HepG2 (cell line): ENCODE measurements around the gene TMEM221. TPM values are rescaled to one million over a fixed set of nuclear protein-coding genes. Genes with fewer than 3 reads are reported as not detected.

Experiments
- CAMTA2 ChIP-seq: sonication (generic); formaldehyde crosslinking; IDR thresholded peaks from 2 replicates; pipeline ENCODE4 v1.4.0; 2020; ENCODE audit warnings: mild to moderate bottlenecking, missing genetic modification reagents, borderline replicate concordance
- KDM3A ChIP-seq: IDR thresholded peaks from 2 replicates; pipeline ENCODE4 v1.6.1; 2018; ENCODE audit warnings: low read depth, missing compliant biosample characterization
- MTF1 ChIP-seq: sonication (generic); formaldehyde crosslinking; IDR thresholded peaks from 2 replicates; pipeline ENCODE4 v1.5.0; 2020; ENCODE audit warnings: missing genetic modification reagents
- ZC3H4 ChIP-seq: sonication (generic); formaldehyde crosslinking; IDR thresholded peaks from 2 replicates; pipeline ENCODE4 v1.4.0; 2020; ENCODE audit warnings: missing genetic modification reagents, borderline replicate concordance
- ZFP36L1 ChIP-seq: sonication (generic); formaldehyde crosslinking; IDR thresholded peaks from 2 replicates; pipeline ENCODE4 v1.8.0; 2022; ENCODE audit warnings: mild to moderate bottlenecking, missing genetic modification reagents, moderate library complexity
- ZNF253 ChIP-seq: sonication (generic); formaldehyde crosslinking; IDR thresholded peaks from 2 replicates; pipeline ENCODE4 v1.8.0; 2022; ENCODE audit warnings: mild to moderate bottlenecking, missing genetic modification reagents, borderline replicate concordance
- ZNF264 ChIP-seq: sonication (generic); formaldehyde crosslinking; IDR thresholded peaks from 2 replicates; pipeline ENCODE4 v1.4.0; 2020; ENCODE audit warnings: missing genetic modification reagents
- ZNF441 ChIP-seq: sonication (generic); formaldehyde crosslinking; IDR thresholded peaks from 2 replicates; pipeline ENCODE4 v1.7.0; 2021; ENCODE audit warnings: missing genetic modification reagents, borderline replicate concordance
- ZNF547 ChIP-seq: sonication (generic); formaldehyde crosslinking; IDR thresholded peaks from 2 replicates; pipeline ENCODE4 v1.5.1; 2020; ENCODE audit warnings: mild to moderate bottlenecking, missing genetic modification reagents
- ZNF782 ChIP-seq: sonication (generic); formaldehyde crosslinking; IDR thresholded peaks from 2 replicates; pipeline ENCODE4 v1.4.0; 2020; ENCODE audit warnings: missing genetic modification reagents, mild to moderate bottlenecking, borderline replicate concordance
- ZZZ3 ChIP-seq: sonication (generic); formaldehyde crosslinking; IDR thresholded peaks from 2 replicates; pipeline ENCODE4 v1.4.0; 2020; ENCODE audit warnings: missing genetic modification reagents, mild to moderate bottlenecking, borderline replicate concordance
- polyA plus RNA-seq, 8 experiments: library from polyadenylated mRNA; depleted of rRNA in 3 of 8; stranded (reverse) in 7 of 8; unstranded in 1 of 8; fragments of >200 nt; fragmentation: Illumina TruSeq in 4 of 8; extraction: Trizol in 4 of 8; gene quantifications; 2 replicates each; pipeline versions ENCODE4 v1.2.1 to v1.2.3, GENCODE V29; 2011 to 2016; ENCODE audit warnings: low read depth in 4 of 8, missing spikeins in 1 of 8, mixed read lengths in 1 of 8; ENCODE audit not compliant: insufficient read depth in 1 of 8
- total RNA-seq, 5 experiments: library from RNA; depleted of rRNA; stranded (reverse); fragments of >200 nt; fragmentation: Illumina TruSeq; extraction: Trizol; gene quantifications; 2 replicates each; pipeline ENCODE4 v1.2.3, GENCODE V29; 2016; ENCODE audit warnings: low read depth in 1 of 5
- TF ChIP-seq, protein P1 (sequence below): sonication (generic); formaldehyde crosslinking; IDR thresholded peaks from 2 replicates; pipeline ENCODE4 v1.4.0; 2020; ENCODE audit warnings: missing genetic modification reagents
- TF ChIP-seq, protein P2 (sequence below): sonication (generic); formaldehyde crosslinking; IDR thresholded peaks from 2 replicates; pipeline ENCODE4 v1.8.0; 2022; ENCODE audit warnings: mild to moderate bottlenecking, missing genetic modification reagents
- TF ChIP-seq, protein P3 (sequence below): sonication (generic); formaldehyde crosslinking; IDR thresholded peaks from one replicate; pipeline ENCODE4 v1.5.1; 2020; ENCODE audit warnings: mild to moderate bottlenecking, missing genetic modification reagents; ENCODE audit errors: not compliant biosample characterization

TMEM221 gene
- total and polyA plus RNA-seq, 2 of the 13 experiments (the other 11 are each of a cell fraction or from before 2014, with no cell fraction given): 0.33 to 0.77 TPM

DNA sequence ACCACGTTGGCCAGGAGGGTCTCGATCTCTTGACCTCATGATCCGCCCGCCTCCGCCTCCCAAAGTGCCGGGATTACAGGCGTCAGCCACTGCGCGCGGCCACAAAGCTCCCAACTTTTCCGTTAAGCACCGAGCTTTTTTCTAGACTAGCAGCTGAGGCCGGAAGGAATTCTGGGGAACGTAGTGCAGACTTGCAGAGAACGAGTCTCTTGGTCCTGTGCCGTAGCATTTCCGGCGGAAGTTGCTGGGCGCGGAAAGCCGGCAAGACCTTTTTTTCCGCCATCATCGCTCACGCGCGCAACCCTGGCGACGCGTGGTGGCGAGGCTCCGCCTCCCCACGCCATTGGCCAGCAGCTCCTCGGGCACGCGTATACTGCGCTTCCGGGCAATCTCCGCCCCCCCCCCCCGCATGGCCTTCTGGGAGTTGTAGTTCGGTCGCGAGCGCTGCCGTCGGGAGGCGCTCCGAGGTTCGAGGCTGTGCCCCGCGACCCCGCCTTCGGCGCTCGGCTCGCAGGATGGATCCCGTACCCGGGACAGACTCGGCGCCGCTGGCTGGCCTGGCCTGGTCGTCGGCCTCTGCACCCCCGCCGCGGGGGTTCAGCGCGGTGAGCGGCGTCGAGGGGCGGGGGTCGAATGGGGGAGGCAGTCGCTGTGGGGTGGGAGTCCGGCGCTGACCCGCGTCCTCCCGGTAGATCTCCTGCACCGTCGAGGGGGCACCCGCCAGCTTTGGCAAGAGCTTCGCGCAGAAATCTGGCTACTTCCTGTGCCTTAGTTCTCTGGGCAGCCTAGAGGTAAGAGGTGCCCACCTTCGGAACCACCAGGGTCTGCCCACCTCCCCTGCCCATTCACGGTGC lies 28.6 kb downstream of the TMEM221 start, which contains the start of gene MVB12A (continued):
- peak; percentile 80 for TF ChIP-seq ZNF264 (CRISPR knock-in tag)
- no peak for TF ChIP-seq CAMTA2 (CRISPR knock-in tag)
- peak; percentile 18; the same call in 1 of the 2 replicates for TF ChIP-seq ZNF253 (CRISPR knock-in tag)
- peak; percentile 45; the same call in 1 of the 2 replicates for TF ChIP-seq ZNF441 (CRISPR knock-in tag)
- no peak for TF ChIP-seq ZNF547 (CRISPR knock-in tag)
- TF ChIP-seq ZC3H4 (CRISPR knock-in tag): no peak
- TF ChIP-seq ZZZ3 (CRISPR knock-in tag): peak; percentile 17; the same call in 1 of the 2 replicates
- TF ChIP-seq, protein P1, sequence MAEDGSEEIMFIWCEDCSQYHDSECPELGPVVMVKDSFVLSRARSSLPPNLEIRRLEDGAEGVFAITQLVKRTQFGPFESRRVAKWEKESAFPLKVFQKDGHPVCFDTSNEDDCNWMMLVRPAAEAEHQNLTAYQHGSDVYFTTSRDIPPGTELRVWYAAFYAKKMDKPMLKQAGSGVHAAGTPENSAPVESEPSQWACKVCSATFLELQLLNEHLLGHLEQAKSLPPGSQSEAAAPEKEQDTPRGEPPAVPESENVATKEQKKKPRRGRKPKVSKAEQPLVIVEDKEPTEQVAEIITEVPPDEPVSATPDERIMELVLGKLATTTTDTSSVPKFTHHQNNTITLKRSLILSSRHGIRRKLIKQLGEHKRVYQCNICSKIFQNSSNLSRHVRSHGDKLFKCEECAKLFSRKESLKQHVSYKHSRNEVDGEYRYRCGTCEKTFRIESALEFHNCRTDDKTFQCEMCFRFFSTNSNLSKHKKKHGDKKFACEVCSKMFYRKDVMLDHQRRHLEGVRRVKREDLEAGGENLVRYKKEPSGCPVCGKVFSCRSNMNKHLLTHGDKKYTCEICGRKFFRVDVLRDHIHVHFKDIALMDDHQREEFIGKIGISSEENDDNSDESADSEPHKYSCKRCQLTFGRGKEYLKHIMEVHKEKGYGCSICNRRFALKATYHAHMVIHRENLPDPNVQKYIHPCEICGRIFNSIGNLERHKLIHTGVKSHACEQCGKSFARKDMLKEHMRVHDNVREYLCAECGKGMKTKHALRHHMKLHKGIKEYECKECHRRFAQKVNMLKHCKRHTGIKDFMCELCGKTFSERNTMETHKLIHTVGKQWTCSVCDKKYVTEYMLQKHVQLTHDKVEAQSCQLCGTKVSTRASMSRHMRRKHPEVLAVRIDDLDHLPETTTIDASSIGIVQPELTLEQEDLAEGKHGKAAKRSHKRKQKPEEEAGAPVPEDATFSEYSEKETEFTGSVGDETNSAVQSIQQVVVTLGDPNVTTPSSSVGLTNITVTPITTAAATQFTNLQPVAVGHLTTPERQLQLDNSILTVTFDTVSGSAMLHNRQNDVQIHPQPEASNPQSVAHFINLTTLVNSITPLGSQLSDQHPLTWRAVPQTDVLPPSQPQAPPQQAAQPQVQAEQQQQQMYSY (CRISPR knock-in tag): no peak
- TF ChIP-seq, protein P2, sequence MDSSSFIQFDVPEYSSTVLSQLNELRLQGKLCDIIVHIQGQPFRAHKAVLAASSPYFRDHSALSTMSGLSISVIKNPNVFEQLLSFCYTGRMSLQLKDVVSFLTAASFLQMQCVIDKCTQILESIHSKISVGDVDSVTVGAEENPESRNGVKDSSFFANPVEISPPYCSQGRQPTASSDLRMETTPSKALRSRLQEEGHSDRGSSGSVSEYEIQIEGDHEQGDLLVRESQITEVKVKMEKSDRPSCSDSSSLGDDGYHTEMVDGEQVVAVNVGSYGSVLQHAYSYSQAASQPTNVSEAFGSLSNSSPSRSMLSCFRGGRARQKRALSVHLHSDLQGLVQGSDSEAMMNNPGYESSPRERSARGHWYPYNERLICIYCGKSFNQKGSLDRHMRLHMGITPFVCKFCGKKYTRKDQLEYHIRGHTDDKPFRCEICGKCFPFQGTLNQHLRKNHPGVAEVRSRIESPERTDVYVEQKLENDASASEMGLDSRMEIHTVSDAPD: peak; percentile 40; the same call in 1 of the 2 replicates
- TF ChIP-seq MTF1: no peak
- TF ChIP-seq, protein P3, sequence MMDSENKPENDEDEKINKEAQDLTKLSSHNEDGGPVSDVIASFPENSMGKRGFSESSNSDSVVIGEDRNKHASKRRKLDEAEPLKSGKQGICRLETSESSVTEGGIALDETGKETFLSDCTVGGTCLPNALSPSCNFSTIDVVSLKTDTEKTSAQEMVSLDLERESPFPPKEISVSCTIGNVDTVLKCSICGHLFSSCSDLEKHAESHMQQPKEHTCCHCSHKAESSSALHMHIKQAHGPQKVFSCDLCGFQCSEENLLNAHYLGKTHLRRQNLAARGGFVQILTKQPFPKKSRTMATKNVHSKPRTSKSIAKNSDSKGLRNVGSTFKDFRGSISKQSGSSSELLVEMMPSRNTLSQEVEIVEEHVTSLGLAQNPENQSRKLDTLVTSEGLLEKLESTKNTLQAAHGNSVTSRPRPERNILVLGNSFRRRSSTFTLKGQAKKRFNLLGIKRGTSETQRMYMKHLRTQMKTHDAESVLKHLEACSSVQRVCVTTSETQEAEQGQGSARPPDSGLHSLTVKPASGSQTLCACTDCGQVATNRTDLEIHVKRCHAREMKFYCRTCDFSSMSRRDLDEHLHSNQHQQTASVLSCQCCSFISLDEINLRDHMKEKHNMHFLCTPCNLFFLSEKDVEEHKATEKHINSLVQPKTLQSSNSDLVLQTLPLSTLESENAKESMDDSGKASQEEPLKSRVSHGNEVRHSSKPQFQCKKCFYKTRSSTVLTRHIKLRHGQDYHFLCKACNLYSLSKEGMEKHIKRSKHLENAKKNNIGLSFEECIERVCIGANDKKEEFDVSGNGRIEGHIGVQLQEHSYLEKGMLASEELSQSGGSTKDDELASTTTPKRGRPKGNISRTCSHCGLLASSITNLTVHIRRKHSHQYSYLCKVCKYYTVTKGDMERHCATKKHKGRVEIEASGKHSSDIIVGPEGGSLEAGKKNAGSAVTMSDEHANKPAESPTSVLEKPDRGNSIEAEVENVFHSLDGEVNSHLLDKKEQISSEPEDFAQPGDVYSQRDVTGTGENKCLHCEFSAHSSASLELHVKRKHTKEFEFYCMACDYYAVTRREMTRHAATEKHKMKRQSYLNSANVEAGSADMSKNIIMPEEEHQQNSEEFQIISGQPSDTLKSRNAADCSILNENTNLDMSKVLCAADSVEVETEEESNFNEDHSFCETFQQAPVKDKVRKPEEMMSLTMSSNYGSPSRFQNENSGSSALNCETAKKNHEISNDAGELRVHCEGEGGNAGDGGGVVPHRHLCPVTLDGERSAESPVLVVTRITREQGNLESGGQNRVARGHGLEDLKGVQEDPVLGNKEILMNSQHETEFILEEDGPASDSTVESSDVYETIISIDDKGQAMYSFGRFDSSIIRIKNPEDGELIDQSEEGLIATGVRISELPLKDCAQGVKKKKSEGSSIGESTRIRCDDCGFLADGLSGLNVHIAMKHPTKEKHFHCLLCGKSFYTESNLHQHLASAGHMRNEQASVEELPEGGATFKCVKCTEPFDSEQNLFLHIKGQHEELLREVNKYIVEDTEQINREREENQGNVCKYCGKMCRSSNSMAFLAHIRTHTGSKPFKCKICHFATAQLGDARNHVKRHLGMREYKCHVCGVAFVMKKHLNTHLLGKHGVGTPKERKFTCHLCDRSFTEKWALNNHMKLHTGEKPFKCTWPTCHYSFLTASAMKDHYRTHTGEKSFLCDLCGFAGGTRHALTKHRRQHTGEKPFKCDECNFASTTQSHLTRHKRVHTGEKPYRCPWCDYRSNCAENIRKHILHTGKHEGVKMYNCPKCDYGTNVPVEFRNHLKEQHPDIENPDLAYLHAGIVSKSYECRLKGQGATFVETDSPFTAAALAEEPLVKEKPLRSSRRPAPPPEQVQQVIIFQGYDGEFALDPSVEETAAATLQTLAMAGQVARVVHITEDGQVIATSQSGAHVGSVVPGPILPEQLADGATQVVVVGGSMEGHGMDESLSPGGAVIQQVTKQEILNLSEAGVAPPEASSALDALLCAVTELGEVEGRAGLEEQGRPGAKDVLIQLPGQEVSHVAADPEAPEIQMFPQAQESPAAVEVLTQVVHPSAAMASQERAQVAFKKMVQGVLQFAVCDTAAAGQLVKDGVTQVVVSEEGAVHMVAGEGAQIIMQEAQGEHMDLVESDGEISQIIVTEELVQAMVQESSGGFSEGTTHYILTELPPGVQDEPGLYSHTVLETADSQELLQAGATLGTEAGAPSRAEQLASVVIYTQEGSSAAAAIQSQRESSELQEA: peak; percentile 48
- peak; percentile 20 for TF ChIP-seq KDM3A (CRISPR knock-in tag)
- 0 out of 2 replicates have a peak, but pooled peaks have one; percentile 30 for TF ChIP-seq ZFP36L1
- peak; percentile 71; the same call in 1 of the 2 replicates for TF ChIP-seq ZNF782
